ENCODE measurements around the gene KAT14.
"Not testable (repeated sequence)": the region's sequence is repeated elsewhere in the genome, so short reads cannot be mapped to it uniquely, and the experiment has no call there.

KAT14 gene

DNA sequence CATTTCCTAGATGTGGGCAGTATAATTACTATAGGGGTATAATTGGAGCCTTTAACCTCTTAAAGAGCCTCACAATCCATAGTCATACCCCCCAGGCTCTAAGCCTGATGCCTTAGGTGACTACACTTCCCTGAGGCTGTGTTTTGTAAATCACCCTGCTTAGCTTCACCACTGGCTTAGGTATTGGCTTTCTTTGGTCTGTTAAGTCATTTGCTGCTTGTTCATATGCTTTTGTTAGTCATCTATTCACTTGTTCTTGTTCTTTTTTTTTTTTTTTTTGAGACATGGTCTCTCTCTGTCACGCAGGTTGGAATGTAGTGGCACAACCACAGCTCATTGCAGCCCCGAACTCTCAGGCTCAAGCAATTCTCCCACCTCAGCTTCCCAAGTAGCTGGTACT, 26.7 kb downstream of the KAT14 start:
- no peak for DNase-seq (ENCODE audit: low read depth)

DNA sequence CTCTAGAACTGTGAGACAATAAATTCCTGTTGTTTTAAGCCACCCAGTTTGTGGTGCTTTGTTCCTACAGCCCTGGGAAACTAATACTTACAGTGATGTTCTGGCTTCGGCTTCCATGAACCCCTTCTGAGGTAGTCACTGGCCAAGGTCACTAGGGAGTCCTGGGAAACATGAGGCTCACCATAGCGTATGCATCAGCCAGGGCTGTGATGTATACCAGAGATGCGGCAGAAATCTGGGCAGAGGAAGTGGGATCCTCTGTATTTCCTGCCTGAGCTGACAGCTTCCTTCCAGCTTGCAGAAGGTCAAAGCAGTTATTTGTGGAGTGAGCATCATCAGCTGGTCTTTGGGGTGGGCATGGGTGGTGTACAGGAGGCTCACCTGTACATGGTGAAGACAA, 27.9 kb downstream of the KAT14 start:
- DNase-seq (ENCODE audit: low read depth), result no peak

DNA sequence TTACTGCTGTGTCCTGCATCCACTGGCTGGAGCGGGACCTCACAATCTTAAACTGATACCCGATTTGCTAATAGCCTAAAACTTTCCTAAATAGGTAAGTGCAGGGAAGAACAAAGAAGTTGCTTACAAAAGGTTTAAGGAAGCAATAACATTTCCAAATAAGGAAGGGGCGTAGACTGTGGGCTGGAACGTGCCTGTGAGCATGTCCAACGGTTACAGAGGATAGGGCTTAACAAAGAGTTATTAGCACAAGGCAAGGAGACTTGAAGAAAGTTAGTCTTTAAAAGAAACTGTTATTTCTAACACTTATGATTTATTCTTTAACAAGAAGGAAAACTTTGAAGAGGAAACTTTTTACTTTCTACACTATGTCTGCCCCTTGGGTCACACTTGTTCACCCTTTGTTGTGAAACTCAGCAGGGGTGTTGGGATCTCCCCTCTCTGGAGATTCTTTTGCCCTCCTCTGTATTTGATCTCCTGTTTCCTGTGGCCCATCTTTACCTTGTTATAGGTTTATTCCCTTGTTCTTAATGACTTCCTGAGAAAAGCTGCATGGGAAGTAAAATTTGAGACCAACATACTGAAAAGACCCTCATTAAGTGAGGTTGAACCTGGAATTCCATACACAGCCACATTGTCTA, 28.7 kb downstream of the KAT14 start:
- no peak for DNase-seq (ENCODE audit: low read depth)

DNA sequence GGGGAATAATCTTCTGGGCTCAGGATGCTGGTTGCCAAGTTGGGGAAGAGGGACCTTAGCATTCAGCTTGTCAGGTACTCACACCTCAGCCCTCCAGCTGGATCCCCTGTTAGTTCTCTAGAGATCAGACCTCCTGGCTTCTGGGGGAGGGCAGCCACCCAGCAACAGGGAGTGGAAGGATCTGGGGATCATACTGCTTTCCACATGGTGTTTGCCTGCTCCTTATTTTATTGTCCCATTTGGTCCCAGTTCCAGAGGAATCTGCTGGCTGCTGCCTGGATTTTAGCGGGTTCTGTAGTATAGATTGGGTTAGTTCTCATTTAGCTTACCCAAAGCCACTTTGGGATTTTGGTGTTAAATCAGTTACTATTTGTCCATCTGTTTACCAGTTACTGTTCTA, 29.3 kb downstream of the KAT14 start:
- DNase-seq (ENCODE audit: low read depth), result no peak

DNA sequence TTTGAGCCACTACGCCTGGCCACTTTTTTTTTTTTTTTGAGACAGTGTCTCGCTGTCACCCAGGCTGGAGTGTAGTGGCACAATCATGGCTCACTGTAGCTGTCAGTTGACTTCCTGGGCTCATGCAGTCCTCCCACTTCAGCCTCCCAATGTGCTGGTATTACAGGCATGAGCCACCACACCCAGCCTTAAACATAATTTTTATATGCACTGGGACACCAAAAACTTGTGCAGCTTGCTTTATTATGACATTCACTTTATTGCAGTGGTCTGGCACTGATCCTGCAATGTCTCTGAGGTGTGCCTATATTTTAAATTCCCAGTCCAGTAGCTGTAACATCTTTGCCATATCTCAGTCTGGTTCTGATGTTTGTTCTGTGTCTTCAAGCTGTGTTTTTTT, 34.7 kb downstream of the KAT14 start:
- DNase-seq (ENCODE audit: low read depth), result no peak

DNA sequence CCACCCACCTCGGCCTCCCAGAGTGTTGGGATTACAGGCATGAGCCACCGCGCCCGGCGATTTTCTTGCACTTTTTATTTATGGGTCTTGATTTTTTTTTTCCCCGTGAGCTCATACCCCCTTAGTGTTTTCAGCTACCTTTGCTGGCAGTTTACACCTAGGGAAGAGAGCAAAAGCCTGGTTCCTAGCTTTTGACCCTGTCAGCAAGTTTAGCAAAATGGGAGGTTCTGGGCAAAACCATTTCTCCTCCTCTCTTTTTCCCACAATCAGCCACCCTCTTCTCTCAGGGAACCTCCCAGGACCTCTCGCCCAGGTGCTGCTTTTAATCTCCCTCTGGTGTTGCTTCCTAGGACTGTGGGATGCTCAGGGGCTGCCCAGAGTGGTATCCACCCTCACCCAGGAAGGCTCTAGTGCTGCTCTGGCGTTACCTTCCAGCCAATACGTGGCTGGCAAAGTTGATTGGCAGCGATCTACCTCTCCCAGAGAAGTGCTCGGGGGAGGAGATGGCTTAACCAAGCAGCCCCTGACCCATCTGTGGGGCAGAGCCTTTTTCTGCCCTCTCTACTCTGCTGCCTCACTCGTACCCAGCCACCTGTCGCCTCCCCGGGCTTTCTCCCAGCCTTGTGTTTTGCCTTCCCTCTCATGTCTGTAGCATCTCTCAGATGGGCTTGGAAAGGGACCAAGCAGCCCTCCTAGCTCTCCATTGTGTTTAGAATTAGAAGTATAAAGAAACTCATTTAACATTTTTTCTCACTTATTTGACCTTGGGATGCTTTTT, 37.4 kb downstream of the KAT14 start:
- no peak for DNase-seq (ENCODE audit: low read depth)

DNA sequence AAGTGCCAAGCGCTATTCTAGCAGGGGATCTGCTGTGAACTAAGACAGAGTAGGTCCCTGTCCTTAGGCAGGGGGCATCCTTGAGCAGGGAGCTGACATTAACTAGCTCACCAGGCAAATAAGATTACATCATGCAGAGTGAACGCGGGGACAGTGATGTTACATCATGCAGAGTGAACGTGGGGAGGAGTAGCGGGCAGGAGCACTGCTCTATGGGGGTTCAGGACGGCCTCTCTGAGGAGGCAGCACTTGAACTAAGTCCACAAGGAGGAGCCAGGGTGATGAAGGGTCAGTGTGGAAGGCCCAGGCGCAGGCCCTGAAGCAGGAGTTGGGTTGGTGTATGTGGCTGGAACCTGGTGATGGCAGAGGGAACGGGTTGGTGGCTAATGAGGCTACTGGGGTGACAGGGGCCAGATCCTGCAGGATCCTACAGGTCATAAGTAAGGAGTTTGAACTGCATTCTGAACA, 38.7 kb downstream of the KAT14 start:
- DNase-seq (ENCODE audit: low read depth), result no peak

DNA sequence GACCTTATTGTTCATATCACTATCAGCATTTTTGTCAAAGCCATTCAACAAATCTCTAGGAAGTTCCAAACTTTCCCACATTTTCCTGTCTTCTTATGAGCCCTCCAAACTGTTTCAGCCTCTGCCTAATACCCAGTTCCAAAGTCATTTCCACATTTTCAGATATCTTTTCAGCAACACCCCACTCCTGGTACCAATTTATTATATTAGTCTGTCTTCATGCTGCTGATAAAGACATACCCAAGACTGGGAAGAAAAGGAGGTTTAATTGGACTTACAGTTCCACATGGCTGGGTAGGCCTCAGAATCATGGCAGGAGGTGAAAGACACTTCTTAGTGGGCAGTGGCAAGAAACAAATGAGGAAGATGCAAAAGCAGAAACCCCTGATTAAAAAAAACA, 42.7 kb downstream of the KAT14 start:
- not testable (repeated sequence) for DNase-seq (ENCODE audit: low read depth)

DNA sequence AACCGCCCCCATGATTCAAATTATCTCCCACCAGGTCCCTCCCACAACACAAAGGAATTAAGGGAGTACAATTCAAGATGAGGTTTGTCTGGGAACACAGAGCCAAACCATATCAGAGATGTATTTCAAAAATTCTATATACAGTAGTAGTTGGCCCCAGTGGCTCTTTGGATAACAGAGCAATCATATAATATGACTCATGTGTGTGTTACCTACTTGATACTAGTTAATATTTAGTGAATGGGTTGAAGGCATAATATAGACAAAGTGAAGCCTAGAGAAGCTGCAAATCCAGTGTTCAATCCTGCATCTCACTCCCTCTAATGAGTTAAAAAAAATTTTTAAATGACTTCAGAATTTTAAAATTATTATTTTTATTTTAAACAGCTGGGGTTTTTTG, 43.2 kb downstream of the KAT14 start:
- DNase-seq (ENCODE audit: low read depth), result no peak

DNA sequence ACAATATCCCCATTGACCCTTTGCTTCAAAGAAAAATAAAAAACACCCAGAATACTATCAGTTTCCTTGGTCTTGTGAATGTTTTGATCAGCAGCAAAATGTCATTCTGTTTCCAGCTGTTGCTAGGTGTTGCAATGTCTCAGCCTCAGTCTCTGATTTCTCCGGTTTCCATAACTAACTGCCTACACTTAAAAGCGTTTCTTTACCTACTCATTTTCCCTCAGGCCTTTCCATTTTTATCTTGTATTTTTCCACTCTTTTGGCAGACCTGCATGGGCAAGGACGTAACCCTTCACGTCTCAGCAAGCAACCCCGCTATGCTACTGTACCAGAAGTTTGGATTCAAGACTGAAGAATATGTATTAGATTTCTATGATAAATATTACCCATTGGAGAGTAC, 49.4 kb downstream of the KAT14 start:
- no peak for DNase-seq (ENCODE audit: low read depth)

DNA sequence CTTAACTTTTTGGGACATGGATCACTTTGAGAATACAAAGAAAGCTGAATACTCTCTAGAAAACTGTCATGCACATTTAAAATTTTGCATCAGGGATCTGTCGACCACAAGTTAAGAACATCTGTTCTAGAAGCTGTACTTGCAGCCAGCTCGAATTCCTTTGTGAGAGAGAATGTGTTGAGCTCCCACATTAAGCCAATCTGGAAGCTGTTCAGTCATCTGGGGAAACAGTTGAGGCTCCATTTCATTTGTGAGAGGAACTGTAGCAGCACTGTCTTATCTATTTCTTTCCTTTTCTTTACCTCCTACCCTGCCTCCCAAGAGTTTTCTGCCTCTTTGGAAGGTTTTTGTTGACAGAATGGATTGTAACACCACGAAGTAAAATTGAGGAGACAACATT, 50.8 kb downstream of the KAT14 start:
- no peak for DNase-seq (ENCODE audit: low read depth)

DNA sequence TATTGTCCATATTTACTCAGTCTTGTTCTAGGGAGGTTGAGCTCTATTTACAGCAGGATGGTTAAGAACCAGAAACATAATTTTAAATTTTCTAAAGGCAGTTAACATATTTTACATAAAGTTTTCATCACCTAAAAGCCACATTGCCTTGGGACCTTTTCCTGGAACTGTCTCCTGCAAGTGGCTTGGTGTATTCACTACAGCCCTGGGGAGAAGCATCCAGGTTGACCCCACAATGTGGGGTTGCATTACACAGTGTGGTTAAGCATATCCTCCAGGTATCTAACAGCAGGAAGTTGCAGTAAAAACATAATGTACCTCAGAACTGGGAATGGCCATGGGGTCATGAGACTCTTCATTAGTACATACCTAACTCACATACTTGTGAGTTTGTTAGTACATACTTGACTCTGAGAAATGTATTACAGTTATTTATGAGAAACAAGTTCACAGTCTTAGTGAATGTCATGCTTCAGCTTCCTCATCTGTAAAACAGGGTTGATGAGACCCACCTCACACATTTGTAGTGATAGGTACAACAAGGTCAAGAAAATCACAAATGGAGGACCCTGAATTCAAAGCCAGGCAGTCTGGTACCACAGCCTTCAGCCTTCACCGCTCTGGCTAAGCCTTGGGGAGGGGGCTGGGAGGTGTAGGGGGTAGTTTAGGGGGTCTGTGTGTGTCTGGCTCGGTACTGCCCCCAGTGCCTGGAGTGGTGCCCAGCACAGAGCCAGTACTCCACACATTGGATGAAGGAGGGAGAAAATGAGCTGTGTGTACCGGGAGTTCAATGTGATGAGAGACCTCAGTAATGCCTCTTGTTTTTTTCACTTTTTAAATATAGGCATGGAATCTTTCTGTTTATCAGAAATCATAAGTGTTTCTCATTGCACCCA, 52.9 kb downstream of the KAT14 start:
- no peak for DNase-seq (ENCODE audit: low read depth)

DNA sequence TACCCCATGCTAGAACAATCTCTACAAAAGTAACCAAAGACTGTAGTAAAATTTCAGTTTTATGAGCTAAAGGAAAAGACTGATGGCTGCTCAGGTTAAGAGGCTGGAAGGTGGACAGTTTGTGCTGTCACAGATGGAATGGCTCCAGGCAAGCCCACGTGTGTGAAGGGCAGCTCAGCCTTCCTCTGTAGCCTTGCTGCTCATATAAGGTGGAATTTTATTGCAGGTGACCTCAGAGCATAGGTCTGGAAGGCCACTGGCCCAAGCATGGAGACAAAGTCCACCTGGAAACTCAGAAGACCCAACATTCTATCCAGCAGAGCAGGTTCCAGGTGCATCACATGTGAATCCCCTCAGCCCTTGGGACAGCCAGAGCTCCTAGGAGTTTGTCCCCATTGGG, 53.6 kb downstream of the KAT14 start:
- DNase-seq (ENCODE audit: low read depth), result no peak

DNA sequence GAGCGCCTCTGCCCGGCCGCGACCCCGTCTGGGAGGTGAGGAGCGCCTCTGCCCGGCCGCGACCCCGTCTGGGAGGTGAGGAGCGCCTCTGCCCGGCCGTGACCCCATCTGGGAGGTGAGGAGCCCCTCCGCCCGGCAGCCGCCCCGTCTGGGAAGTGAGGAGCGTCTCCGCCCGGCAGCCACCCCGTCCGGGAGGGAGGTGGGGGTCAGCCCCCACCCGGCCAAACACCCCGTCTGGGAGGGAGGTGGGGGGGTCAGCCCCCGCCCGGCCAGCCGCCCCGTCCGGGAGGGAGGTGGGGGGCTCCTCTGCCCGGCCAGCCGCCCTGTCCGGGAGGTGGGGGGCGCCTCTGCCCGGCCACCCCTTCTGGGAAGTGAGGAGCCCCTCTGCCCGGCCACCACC, 56.8 kb downstream of the KAT14 start:
- DNase-seq (ENCODE audit: low read depth), result not testable (repeated sequence)

DNA sequence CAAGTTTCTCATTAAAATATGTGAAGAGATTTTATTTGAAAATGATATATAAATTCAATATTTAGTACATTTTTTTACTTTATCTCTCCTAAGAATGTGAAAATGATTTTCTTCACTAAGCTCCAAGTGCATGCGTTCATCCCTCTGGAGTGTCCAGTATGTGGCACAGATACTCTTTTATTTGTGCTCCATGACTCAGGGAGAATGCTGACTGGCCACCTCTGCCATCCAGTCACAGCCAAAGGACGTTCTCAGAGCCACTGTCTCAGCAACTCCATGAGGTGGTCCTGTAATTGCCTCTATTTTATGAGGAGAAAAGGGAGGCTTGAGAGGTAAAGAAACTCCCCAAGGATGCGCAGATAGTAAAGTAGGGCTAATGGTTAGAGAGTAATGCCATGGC, 58.3 kb downstream of the KAT14 start:
- DNase-seq (ENCODE audit: low read depth), result no peak

DNA sequence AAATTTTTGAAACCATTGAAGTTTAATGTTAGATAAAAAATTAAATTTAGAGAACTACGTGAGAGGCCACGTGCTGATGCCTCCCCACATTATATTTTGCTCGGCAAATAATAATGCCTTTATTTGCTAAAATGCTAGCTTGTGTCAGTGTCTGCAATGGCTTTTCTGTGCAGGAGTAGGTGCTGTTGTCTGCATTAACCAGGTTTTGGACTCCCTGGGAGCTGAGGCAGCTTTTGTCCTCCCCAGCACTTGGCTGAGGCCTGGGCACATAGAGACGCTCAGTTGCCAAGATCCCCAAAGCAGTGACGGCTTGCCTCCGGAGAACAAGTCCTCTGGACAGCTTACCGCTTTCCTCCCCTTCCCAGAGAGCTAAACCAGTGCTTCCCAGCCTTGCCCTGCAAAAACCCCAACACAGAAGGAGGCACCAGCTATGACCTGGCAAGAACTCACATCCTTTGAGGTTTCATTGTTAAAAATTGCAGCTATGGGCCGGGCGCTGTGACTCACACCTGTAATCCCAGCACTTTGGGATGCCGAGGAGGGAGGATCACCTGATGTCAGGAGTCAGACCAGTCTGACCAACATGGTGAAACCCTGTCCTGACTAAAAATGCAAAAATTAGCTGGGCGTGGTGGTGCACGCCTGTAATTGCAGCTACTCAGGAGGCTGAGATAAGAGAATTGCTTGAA, 59.9 kb downstream of the KAT14 start:
- no peak for DNase-seq (ENCODE audit: low read depth)

DNA sequence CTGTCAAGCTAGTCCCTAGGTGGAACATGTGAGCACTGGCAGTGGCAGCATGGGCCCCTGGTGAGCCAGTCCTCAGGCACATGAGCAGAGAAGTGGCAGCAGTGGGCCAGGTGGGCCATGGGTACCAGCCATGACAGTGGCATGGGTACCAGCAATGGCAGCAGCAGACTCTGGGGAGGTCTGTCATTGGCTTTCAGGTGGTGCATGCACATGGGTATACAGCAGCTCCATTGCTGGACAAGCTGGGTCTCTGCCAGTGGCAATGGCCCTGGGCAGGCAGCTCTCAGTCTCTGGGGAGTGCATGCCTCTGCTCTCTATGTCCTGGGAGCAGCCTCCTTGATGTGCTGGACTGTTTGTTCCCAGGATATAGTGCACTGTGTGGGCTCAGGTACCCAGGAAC, 65.3 kb downstream of the KAT14 start:
- no peak for DNase-seq (ENCODE audit: low read depth)

DNA sequence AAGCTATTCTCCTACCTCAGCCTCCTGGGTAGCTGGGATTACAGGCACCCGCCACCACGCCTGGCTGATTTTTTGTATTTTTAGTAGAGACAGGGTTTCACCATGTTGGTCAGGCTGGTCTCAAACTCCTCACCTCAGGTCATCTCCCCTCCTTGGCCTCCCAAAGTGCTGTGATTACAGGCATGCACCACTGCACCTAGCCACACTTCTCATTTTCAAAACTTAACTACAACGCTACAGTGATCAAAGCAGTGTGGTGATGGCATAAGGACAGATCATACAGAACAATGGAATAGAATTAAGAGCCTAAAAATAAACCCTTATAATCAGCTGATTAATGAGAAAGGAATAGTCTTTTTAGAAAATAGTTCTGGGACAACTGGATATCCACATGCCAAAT, 66.0 kb downstream of the KAT14 start:
- DNase-seq (ENCODE audit: low read depth), result not testable (repeated sequence)

DNA sequence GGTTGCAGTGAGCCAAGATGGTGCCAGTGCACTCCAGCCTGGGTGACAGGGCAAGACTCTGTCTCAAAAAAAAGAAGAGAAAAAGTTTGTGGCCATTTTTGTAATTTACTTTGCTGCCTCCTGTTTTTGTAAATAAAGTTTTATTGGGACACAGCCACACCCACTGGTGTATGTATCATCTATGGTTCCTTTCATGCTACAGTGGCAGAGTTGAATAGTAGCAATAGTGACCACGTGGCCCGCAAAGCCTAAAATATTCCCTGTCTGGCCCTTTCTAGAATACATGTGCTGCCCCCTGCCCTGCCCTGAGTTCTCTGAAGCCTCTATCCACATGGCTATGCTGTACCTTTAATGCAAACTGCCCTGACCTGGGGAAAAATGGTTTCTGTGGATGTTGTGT, 75.3 kb downstream of the KAT14 start:
- DNase-seq (ENCODE audit: low read depth), result no peak

DNA sequence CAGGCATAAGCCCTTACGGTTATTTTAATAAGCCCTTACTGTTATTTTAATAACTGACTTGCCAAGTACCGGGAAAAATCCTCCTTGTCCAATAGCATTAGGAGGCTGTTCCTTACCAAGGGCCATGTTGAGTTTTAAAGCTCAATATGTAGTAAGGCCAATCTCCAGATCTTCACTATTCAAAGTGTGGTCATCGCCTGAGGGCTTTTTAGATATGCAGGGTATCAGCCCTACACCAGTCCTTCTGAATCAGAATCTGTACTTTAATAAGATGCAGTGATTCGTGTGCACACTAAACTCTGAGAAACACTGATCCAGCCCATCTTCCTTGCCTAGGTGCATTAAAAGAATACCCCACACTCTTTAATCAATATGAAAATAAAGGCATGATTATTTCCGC, 77.9 kb downstream of the KAT14 start:
- no peak for DNase-seq (ENCODE audit: low read depth)

DNA sequence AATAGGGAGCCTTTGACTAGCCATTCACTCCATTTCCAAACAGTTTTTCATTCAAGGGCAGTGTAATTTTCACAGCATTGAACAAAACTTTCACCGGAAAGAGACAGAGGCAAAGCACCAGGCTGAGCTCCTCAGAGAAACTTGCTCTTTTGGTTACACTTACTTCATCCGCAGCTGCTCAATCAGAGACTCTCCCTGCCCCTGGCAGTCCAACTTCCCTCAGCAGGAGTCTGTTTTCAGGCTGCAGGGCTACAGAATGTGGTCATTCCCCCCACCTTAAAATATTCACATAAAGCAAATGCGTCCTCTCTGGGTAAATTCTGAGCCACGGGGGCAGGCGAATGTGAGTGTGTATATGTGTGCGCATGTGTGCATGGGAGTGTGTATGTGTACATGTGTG, 80.6 kb downstream of the KAT14 start:
- DNase-seq (ENCODE audit: low read depth), result no peak

DNA sequence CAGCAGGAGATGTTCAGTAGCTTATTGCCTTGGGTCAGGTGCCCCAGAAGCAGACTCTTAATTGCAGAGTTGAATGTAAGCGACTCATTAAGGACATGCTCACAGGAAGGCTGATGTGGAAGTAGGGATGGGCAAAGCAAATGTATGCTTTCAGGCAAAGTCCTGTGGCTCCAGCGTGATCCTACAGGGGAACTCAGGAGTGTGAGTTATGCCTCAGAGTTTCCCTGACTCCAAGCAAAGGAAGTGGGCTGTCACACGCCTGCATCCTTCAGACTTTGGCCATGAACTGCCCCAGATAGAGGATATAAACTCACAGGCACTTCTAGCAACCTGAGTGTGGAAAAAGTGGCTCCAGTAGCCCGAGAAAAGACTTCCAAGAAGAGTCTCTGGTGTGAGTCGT, 85.7 kb downstream of the KAT14 start:
- no peak for DNase-seq (ENCODE audit: low read depth)

Data from HS-27A (cell line).